BLaER1 (cell line): Measurements from ENCODE around the gene CAPN10.

ENCODE experiments used
- H3K27ac ChIP-seq: shearing (Covaris generic); formaldehyde crosslinking; 2 replicates; pipeline ENCODE4 v1.8.1; 2022
- H3K27me3 ChIP-seq: shearing (Covaris generic); formaldehyde crosslinking; 2 replicates; pipeline ENCODE4 v1.8.1; 2022
- H3K36me3 ChIP-seq: shearing (Covaris generic); formaldehyde crosslinking; 2 replicates; pipeline ENCODE4 v1.8.1; 2022
- H3K4me1 ChIP-seq: shearing (Covaris generic); formaldehyde crosslinking; 2 replicates; pipeline ENCODE4 v1.8.1; 2022
- H3K4me2 ChIP-seq: shearing (Covaris generic); formaldehyde crosslinking; 2 replicates; pipeline ENCODE4 v1.8.1; 2022
- H3K4me3 ChIP-seq: shearing (Covaris generic); formaldehyde crosslinking; 2 replicates; pipeline ENCODE4 v1.8.1; 2022
- H3K9ac ChIP-seq: shearing (Covaris generic); formaldehyde crosslinking; 2 replicates; pipeline ENCODE4 v1.8.1; 2022
- H3K9me3 ChIP-seq: shearing (Covaris generic); formaldehyde crosslinking; 2 replicates; pipeline ENCODE4 v1.8.1; 2022
- H4K20me1 ChIP-seq: shearing (Covaris generic); formaldehyde crosslinking; 2 replicates; pipeline ENCODE4 v1.8.1; 2022
- Cebpa-rat ChIP-seq: shearing (Covaris generic); IDR thresholded peaks from 2 replicates; pipeline ENCODE4 v1.8.1; 2022

Gene CAPN10

DNA sequence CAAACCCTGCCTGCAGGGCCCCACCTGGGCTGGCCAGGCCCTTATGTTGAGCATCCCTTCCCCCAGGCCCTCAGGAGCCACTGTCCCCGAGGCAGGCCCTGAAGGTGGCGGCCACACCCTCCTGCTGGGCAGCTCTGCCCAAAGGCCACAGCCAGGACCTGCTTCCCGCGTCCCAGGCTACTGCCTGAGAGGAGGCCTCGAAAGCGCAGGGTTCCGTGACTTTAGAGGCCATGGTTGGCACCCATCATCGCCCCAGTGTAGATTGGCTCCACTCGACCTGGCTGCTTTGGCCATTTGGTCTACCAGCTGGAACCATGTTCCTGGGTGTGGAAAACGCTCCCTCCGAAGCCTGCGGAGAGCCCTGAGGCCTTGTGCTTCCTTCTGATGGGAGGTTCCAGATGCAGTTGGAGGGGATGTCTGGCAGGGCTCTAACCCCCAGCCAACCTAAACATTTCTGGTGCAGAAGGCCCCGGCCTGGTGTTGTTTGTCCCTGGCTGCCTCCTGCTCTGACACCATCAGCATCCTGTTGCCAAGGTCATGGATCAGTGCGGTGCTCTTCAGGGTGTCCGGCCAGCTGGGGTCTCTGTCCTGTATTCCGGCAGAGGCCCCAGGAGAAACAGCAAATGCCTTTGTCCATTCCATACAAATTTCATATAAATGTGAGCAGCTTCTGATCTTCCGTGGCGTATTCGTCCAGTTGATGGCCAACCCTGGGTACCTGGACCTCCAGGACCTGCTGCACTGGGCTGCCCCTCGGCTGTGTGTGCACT, 14.7 kb downstream of the CAPN10 start:
- H3K9ac ChIP-seq: no peak overlapping the region
- H3K4me1 ChIP-seq: peaks cover 20% of the 10 kb centered on the region
- H3K36me3 ChIP-seq: peaks cover 69% of the 10 kb centered on the region
- H3K27ac ChIP-seq: no peak overlapping the region
- peaks cover 34% of the 10 kb centered on the region for H4K20me1 ChIP-seq
- no peaks in the 10 kb centered on the region for H3K27me3 ChIP-seq
- TF ChIP-seq Cebpa-rat: no peak
- H3K9me3 ChIP-seq: no peaks in the 10 kb centered on the region
- H3K4me3 ChIP-seq: no peak overlapping the region
- no peak overlapping the region for H3K4me2 ChIP-seq

DNA sequence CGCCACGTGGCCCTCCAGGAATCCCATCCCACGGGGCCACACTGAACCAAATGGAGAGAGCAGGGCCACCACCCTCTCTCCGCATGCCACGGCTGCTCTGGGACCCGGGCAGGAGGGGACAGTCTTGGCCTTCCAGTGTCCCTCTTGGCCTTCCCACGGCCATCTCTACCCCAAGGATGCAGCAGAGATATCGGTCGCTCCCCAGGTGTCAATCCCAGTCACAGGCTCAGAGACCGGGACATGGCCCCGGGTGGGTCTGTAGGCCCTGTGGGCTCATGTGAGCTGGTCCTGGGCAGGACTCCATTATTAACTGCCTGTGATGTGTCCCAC, 15.3 kb downstream of the CAPN10 start:
- H3K9me3 ChIP-seq: no peaks in the 10 kb centered on the region
- no peak overlapping the region for H3K4me3 ChIP-seq
- H3K4me2 ChIP-seq: no peak overlapping the region
- H3K27me3 ChIP-seq: no peaks in the 10 kb centered on the region
- no peak for TF ChIP-seq Cebpa-rat
- H3K36me3 ChIP-seq: peaks cover 63% of the 10 kb centered on the region
- peaks cover 29% of the 10 kb centered on the region for H4K20me1 ChIP-seq
- no peak overlapping the region for H3K9ac ChIP-seq
- peaks cover 14% of the 10 kb centered on the region for H3K4me1 ChIP-seq
- H3K27ac ChIP-seq: no peak overlapping the region

DNA sequence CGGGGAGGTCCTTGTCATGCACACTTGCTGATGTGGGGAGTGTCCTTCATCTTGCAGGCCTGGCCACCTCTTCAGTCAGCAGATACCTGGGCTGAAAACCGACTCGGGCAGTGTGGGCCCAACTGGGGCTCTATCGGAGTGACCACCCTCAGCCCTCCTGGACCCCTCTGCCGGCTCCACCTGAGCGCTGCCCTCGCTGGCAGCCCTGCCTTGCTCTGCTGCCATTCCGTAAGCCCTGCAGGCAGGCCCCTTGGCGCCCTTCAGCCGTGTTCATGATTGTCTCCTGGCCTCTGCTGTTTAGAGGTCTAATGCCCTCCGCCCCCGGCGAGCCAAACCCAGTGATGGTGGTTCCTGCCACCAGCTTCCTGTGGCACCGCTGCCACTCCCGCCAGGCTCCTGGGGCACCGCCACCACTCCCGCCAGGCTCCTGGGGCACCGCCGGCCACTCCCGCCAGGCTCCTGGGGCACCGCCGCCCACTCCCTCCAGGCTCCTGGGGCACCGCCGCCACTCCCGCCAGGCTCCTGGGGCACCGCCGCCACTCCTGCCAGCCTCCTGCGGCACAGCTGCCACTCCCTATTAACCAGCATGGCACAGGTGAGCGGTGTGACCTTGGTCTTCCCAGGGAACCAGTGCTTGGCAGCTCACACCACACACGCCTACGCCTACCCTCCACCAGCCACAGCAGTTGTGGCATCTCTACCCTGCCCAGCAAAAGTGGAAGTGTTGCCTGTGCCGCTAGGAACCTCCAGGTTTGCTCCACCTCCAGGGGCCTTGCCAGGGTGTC, 15.9 kb downstream of the CAPN10 start:
- Histone ChIP-seq H3K9me3 (no peaks in the 10 kb centered on the region), H3K36me3 (peaks cover 57% of the 10 kb centered on the region), H3K4me3 (no peak overlapping the region), H3K4me2 (no peak overlapping the region), H3K4me1 (peaks cover 8% of the 10 kb centered on the region; the same call in 1 of the 2 replicates), H3K9ac (no peak overlapping the region), H3K27ac (no peak overlapping the region), H3K27me3 (no peaks in the 10 kb centered on the region), H4K20me1 (peaks cover 22% of the 10 kb centered on the region)
- no peak for TF ChIP-seq Cebpa-rat

DNA sequence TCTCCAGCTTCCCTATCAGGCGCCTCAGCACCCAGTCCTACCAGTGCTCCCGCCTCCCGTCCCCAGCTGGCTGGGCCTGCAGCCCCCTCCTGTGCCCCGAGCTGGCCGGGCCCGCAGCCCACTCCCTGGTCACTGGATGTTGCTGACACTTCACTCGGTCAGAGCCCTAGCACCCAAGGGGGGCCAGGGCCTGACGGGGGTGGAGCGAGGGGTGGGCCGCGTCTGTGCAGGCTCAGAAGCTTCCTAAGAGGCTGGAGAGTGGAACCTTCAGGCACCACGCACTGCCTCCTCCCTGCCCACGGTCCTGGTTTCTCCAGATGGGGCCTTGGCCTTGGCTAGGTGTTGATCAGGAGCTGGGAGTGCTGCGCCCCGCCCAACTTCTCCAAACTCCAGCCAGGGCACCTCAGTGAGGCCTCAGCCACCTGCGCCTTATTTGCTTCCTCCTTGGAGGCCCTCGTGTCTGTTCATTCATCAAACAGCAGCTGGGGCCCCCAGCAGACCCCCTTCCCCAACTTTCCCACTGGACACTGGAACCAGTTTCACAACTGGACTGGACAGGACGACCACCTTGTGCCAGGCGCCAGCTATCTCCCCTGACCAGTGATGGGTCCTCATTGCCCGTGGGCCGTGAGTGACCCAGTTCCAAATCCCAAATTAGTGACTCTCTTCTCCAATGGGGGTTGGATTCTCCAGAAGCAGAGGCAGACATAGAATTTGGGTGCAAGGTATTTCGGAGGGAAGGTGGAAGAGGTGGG, 16.7 kb downstream of the CAPN10 start:
- Histone ChIP-seq H3K27me3 (no peaks in the 10 kb centered on the region), H3K4me2 (no peak overlapping the region), H3K9ac (no peak overlapping the region), H3K9me3 (no peaks in the 10 kb centered on the region), H3K27ac (no peak overlapping the region), H3K4me3 (no peak overlapping the region), H3K4me1 (peaks cover 8% of the 10 kb centered on the region; the same call in 1 of the 2 replicates), H4K20me1 (peaks cover 14% of the 10 kb centered on the region), H3K36me3 (peaks cover 49% of the 10 kb centered on the region)
- TF ChIP-seq Cebpa-rat: no peak

DNA sequence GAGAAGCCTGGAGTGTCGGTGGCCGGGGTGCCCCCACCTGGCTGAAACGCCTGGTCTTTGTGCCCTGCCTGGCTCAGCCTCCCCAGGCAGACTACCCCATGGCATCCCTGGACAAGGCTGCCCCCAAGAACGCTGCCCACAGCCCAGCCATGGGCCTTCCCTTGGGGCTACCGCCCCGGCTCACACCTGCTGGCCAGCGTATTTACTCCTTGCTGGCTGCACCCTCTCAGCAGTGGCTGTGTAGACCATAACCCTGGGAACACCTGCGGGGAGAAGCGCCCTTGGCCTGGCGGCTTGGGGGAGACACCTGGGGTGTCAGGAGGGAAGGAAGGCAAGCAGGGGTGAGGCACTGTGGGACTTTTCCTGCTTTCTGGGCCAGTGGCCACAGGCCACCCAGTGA, 17.3 kb downstream of the CAPN10 start:
- H3K9me3 ChIP-seq: no peaks in the 10 kb centered on the region
- peaks cover 43% of the 10 kb centered on the region for H3K36me3 ChIP-seq
- H3K4me2 ChIP-seq: no peak overlapping the region
- peaks cover 8% of the 10 kb centered on the region; the same call in 1 of the 2 replicates for H3K4me1 ChIP-seq
- no peak overlapping the region for H3K4me3 ChIP-seq
- no peak overlapping the region for H3K27ac ChIP-seq
- peaks cover 8% of the 10 kb centered on the region for H4K20me1 ChIP-seq
- no peak overlapping the region for H3K9ac ChIP-seq
- TF ChIP-seq Cebpa-rat: no peak
- no peaks in the 10 kb centered on the region for H3K27me3 ChIP-seq

DNA sequence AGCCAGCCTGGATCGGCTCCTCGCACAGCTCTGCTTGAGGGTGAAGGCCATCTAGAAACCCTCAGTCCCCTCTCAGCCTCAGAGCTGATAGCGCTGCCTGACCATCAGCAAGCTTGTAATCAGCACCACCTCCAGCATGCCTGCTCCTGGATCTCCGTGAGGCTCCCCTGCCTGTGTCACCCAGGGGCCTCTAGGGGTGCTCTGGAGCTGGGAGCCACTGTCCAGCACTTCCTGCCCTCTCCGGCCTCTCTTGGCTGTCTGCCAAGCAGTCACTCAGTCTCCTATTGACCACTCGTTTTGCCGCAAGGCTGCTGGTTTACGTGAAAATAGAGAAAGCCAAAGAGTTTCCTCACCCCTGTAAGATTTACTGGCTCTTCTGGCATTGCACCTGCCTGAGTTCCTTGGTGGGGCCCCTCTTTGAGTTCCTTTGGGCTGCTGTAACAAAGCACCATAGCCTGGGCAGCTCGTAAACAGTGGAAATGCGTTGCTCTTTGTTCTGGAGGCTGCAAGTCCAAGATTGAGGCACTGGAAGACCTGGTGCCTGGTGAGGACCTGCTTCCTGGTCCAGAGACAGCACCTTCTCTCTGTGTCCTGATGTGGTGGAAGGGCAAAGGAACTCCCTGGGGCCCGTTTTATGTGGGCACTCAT, 17.9 kb downstream of the CAPN10 start:
- Histone ChIP-seq H4K20me1 (0 out of 2 replicates have a peak, but pooled peaks cover 7% of the 10 kb centered on the region), H3K27ac (no peak overlapping the region), H3K9ac (no peak overlapping the region), H3K4me3 (no peak overlapping the region), H3K4me1 (peaks cover 8% of the 10 kb centered on the region; the same call in 1 of the 2 replicates), H3K9me3 (no peaks in the 10 kb centered on the region), H3K27me3 (no peaks in the 10 kb centered on the region), H3K36me3 (peaks cover 37% of the 10 kb centered on the region), H3K4me2 (no peak overlapping the region)
- no peak for TF ChIP-seq Cebpa-rat

DNA sequence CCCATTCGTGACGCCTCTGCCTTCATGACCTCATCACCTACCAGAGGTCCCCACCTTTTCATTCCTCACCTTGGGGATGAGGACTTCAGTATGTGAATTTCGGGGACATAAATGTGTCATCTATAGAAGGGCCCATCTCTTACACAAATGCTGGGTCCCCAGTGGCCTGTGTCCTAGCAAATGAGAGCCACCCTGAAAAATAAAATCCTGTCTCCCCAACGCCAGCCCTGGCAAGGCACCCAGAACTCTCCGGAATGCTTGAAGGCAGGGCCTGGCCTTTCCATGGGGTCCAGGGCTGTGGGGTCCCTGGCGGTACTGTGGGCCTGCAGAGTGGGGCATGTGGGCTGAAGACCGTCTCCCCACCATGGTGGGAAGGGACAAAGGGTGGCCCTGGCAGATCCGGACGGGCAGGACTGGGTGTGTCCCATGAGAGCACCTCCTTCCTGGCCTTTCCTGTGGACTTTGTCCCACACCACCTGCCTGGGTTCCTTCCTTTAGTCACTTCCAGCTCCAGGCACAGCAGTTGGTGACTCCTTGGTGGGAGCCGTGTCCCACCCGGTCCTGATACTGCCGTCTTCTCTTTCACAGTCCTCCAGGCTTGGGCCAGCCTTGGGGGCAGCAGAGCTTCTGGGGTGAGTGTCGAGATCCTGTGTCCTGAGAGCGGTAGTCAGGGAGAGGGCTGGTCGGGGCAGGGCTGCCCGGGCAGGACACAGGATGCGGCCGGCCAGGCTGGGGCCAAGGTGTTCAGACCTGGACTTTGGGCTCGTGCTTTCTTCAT, 18.6 kb downstream of the CAPN10 start:
- no peak overlapping the region for H3K4me2 ChIP-seq

DNA sequence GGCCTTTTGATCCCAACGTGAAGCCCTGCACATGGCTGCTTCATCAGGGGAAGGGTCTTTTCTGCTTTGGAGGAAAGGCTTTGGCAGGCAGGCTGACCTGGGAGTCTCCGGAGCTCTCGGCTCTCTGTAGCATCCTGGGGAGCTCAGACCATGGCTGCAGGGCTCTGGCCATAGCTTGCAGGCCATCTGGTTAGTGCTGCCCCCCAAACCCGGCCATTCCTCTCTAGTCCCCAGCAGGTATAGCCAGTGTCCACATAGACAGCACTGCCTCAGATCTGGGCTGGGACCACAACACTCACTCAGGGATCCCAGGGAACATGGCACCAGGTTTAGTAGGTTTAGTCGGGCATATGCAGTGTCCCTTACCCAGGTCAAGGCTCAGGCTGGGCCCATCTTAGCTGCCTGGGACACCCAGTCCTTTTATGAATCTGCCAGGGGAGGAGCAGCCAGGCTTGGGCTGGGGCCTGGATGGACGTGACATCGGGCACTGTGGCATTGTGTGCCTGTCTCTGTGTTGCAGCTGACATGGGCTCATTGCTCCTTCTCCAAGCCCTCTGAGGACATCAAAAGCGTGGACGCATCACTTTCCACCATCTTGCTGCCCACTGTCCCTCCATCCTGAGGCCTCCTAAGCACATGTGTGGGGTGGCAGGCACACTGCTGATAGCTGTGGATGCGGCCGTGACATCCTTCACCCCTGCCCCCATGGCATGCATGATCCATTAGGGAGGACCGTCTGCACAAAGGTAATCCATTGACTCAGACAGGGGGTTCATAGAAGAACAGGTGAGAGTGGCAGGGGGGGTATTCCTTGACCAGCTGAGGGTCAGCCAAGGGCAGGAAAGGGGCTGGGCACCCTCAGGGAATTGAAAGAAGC, 19.6 kb downstream of the CAPN10 start:
- Histone ChIP-seq H4K20me1 (no peaks in the 10 kb centered on the region), H3K36me3 (peaks cover 20% of the 10 kb centered on the region), H3K4me3 (no peak overlapping the region), H3K27ac (no peak overlapping the region), H3K9ac (no peak overlapping the region), H3K4me2 (no peak overlapping the region), H3K9me3 (no peaks in the 10 kb centered on the region), H3K27me3 (no peaks in the 10 kb centered on the region), H3K4me1 (peaks cover 8% of the 10 kb centered on the region; the same call in 1 of the 2 replicates)
- TF ChIP-seq Cebpa-rat: no peak

More for the DNA sequence above, 18.6 kb downstream of the CAPN10 start:
- peaks cover 8% of the 10 kb centered on the region; the same call in 1 of the 2 replicates for H3K4me1 ChIP-seq
- no peaks in the 10 kb centered on the region for H3K27me3 ChIP-seq
- H3K27ac ChIP-seq: no peak overlapping the region
- no peak for TF ChIP-seq Cebpa-rat
- peaks cover 30% of the 10 kb centered on the region for H3K36me3 ChIP-seq
- no peak overlapping the region for H3K9ac ChIP-seq
- 0 out of 2 replicates have a peak, but pooled peaks cover 5% of the 10 kb centered on the region for H4K20me1 ChIP-seq
- H3K9me3 ChIP-seq: no peaks in the 10 kb centered on the region
- H3K4me3 ChIP-seq: no peak overlapping the region
